GM23338 (cell line): ENCODE measurements around the gene GAS6.

Experiments used
- CTCF ChIP-seq, 2 experiments: fragments of 200-600 bp in 1 of 2; sonication (generic) in 1 of 2; conservative IDR thresholded peaks; 2 replicates each; pipeline versions ENCODE4 v1.5.1 to v1.6.1; 2016 to 2017; ENCODE audit warnings: antibody characterized with exemption in 2 of 2, low read depth in 2 of 2, mild to moderate bottlenecking in 2 of 2, moderate library complexity in 1 of 2
- NANOG ChIP-seq: IDR thresholded peaks from 2 replicates; pipeline ENCODE4 v1.6.1; 2016; ENCODE audit warnings: antibody characterized with exemption, borderline replicate concordance

GRCh38 chr13:113854238-113855011 lies 9.5 kb downstream of the GAS6 start:
- TF ChIP-seq CTCF (conservative IDR thresholded peaks at IDR 0.05; ENCODE audit: low read depth in 2 of 2) (no peak), NANOG (no peak)
